A673 (cell line): ENCODE data around the gene SMCO2. TPM values are rescaled to one million over a fixed set of nuclear protein-coding genes. Genes with fewer than 3 reads are reported as not detected.

Experiments used
- BruUV-seq: library from RNA; stranded (reverse); fragments of 400-500 nt; replicated peaks from 2 replicates; lab custom pipeline; 2021; lab: Mats Ljungman, UMichigan
- CTCF ChIA-PET: fragments of 300-600 bp; sonication (Branson Sonifier 250); formaldehyde crosslinking; loops from one replicate; lab custom pipeline; 2022; ENCODE audit warnings: antibody characterized with exemption; lab: Charles Lee
- POLR2A ChIA-PET: fragments of 300-600 bp; sonication (Branson Sonifier 250); formaldehyde crosslinking; loops from one replicate; lab custom pipeline; 2022; ENCODE audit warnings: antibody characterized with exemption; ENCODE audit not compliant: low non-redundant PET; lab: Charles Lee
- DNase-seq: peaks from one replicate; pipeline ENCODE4 v3.0.0-alpha.2; 2015; ENCODE audit warnings: low spot score
- H3K27ac ChIP-seq: fragments of 200-600 bp; sonication (generic); 2 replicates; pipeline ENCODE4 v1.5.1; 2016; ENCODE audit warnings: mixed run types, low read depth, mild to moderate bottlenecking, mixed read lengths, antibody characterized with exemption, low read length; ENCODE audit not compliant: poor library complexity, severe bottlenecking
- H3K27me3 ChIP-seq: fragments of 200-600 bp; sonication (generic); replicated peaks from 2 replicates; pipeline ENCODE4 v1.6.1; 2017; ENCODE audit warnings: mixed run types, low read depth, mild to moderate bottlenecking, mixed read lengths, antibody characterized with exemption, low read length; ENCODE audit not compliant: insufficient read depth, poor library complexity
- H3K36me3 ChIP-seq: fragments of 200-600 bp; sonication (generic); 2 replicates; pipeline ENCODE4 v1.6.1; 2016; ENCODE audit warnings: mixed run types, mild to moderate bottlenecking, mixed read lengths, antibody characterized with exemption, low read length; ENCODE audit not compliant: insufficient read depth, poor library complexity, severe bottlenecking
- H3K4me1 ChIP-seq: fragments of 200-600 bp; sonication (generic); 2 replicates; pipeline ENCODE4 v1.6.1; 2017; ENCODE audit warnings: mixed run types, mild to moderate bottlenecking, mixed read lengths, antibody characterized with exemption, low read length; ENCODE audit not compliant: insufficient read depth, poor library complexity, severe bottlenecking
- H3K4me3 ChIP-seq: fragments of 200-600 bp; sonication (generic); 2 replicates; pipeline ENCODE4 v1.5.1; 2016; ENCODE audit warnings: low read depth, mixed run types, mild to moderate bottlenecking, mixed read lengths, low read length; ENCODE audit not compliant: poor library complexity, severe bottlenecking
- H3K9me3 ChIP-seq: fragments of 200-600 bp; sonication (generic); 2 replicates; pipeline ENCODE4 v1.6.1; 2016; ENCODE audit warnings: mixed run types, low read depth, mild to moderate bottlenecking, mixed read lengths, antibody characterized with exemption, low read length; ENCODE audit not compliant: poor library complexity, severe bottlenecking
- CTCF ChIP-seq: fragments of 300-800, 200-600 bp; sonication (generic); conservative IDR thresholded peaks from 2 replicates; pipeline ENCODE4 v1.5.1; 2017; ENCODE audit warnings: low read depth, mild to moderate bottlenecking, antibody characterized with exemption, low read length, moderate library complexity, mixed read lengths
- EZH2 ChIP-seq: fragments of 200-600 bp; sonication (generic); IDR thresholded peaks from 2 replicates; pipeline ENCODE4 v1.6.1; 2017; ENCODE audit warnings: borderline replicate concordance, low read depth, mild to moderate bottlenecking, mixed read lengths, antibody characterized with exemption, low read length; ENCODE audit not compliant: poor library complexity, severe bottlenecking
- intact Hi-C: fragments of 100-400 bp; cut with micrococcal nuclease; formaldehyde crosslinking; loops from one replicate; pipeline ENCODE4 v1.10.0; 2022; ENCODE audit not compliant: unreplicated experiment
- total RNA-seq: library from RNA; stranded (reverse); gene quantifications from 2 replicates; pipeline ENCODE4 v1.2.3, GENCODE V29; 2021

The SMCO2 gene
- total RNA-seq, 1 experiment from 2014 or later = not detected

- DNase-seq = no peak
- no peak for TF ChIP-seq EZH2
- H3K4me3 ChIP-seq = no peak overlapping the region
- BruUV-seq = no TSS peak
- ChIA-PET POLR2A (no interaction called here), CTCF (no interaction called here)
- H3K4me1 ChIP-seq = no peaks in the 10 kb centered on the region
- H3K9me3 ChIP-seq = peaks cover 20% of the 10 kb centered on the region
- intact Hi-C loops = no loop called here
- H3K36me3 ChIP-seq = no peaks in the 10 kb centered on the region
- H3K27ac ChIP-seq = no peak overlapping the region
- no peaks in the 10 kb centered on the region for H3K27me3 ChIP-seq
These were observed 33.5 kb downstream of the SMCO2 start for GRCh38 chr12:27480016-27480415.

GRCh38 chr12:27486961-27487360 is 40.4 kb downstream of the SMCO2 start:
- TF ChIP-seq EZH2 (no peak), CTCF (no peak)
- POLR2A ChIA-PET = no interaction called here
- Histone ChIP-seq H3K36me3 (no peaks in the 10 kb centered on the region), H3K4me1 (no peaks in the 10 kb centered on the region), H3K27me3 (no peaks in the 10 kb centered on the region), H3K27ac (no peak overlapping the region), H3K4me3 (no peak overlapping the region), H3K9me3 (no peaks in the 10 kb centered on the region)
- no peak for DNase-seq
- BruUV-seq = no TSS peak
- intact Hi-C loops = no loop called here
- CTCF ChIA-PET = no interaction called here

GRCh38 chr12:27488479-27488878 is 41.9 kb downstream of the SMCO2 start:
- Histone ChIP-seq H3K9me3 (no peaks in the 10 kb centered on the region), H3K27me3 (no peaks in the 10 kb centered on the region), H3K4me3 (no peak overlapping the region), H3K4me1 (no peaks in the 10 kb centered on the region), H3K36me3 (no peaks in the 10 kb centered on the region), H3K27ac (no peak overlapping the region)
- ChIA-PET CTCF (no interaction called here), POLR2A (no interaction called here)
- no peak for DNase-seq
- TF ChIP-seq CTCF (no peak), EZH2 (no peak)
- intact Hi-C loops = no loop called here
- BruUV-seq = no TSS peak

GRCh38 chr12:27491226-27491625 is 44.7 kb downstream of the SMCO2 start:
- TF ChIP-seq CTCF (no peak), EZH2 (no peak)
- Histone ChIP-seq H3K4me1 (no peaks in the 10 kb centered on the region), H3K4me3 (no peak overlapping the region), H3K27ac (no peak overlapping the region), H3K36me3 (no peaks in the 10 kb centered on the region), H3K27me3 (no peaks in the 10 kb centered on the region), H3K9me3 (no peaks in the 10 kb centered on the region)
- intact Hi-C loops = no loop called here
- ChIA-PET CTCF (no interaction called here), POLR2A (interaction anchor here (0.6 kb wide), 1 partner anchor 21 kb away, joined by 3 read pairs; no protein-coding TSS in a partner anchor)
- BruUV-seq = no TSS peak
- DNase-seq = no peak
